Sciatic nerve (tissue), 2 donors: ENCODE data around the gene LRFN2. TPM values are rescaled to one million over a fixed set of nuclear protein-coding genes. Genes with fewer than 3 reads are reported as not detected.

ENCODE experiments used
- ATAC-seq: fragments of 200-7000 bp; cut with Tn5 transposase; one replicate; pipeline ENCODE4 v1.9.1; 2020; ENCODE audit warnings: mild to moderate bottlenecking, moderate library complexity
- DNase-seq: peaks from one replicate; pipeline ENCODE4 v3.0.0-alpha.2; 2020; ENCODE audit warnings: low spot score
- intact Hi-C: fragments of 100-400 bp; cut with DNase I; formaldehyde crosslinking; loops from one replicate; pipeline ENCODE4 v1.14.2; 2022
- total RNA-seq: library from RNA; stranded (reverse); fragmentation: NEBNext Ultra II Directional; extraction: Animal tissue kit (Norgen Biotek cat#: 25700); gene quantifications from one replicate; pipeline ENCODE4 v1.2.1, GENCODE V29; 2021
- donor health status: DM: no; HTN: no; CAD: no.
- donor health status: DM: no; HTN: no; CAD: no.

LRFN2 gene
- total RNA-seq, 1 donor from 2014 or later, result 0.13 TPM

DNA sequence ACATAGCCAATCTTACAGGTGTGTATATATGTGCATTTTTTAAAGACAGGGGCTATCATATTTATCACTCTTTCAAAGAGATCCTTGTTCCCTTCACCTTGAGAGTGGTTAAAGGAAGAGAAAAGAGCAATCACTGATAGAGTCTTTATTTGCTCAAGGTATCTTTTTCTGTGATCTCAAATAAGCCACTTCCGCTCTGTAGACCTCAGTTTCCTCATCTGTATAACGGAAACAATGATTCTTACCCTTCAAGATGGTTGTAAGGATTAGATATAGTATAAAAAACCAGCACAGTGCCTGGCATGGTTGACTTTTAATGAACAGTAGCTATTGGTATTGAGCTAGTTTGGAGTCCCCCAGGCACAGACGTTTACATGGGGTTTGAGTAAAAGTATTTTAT is 10.1 kb upstream of the LRFN2 start:
- ATAC-seq (no peak), DNase-seq (no peak)
- intact Hi-C loops, result no loop called here

GRCh38 chr6:40588480-40588879 is 1.3 kb upstream of the LRFN2 start:
- ATAC-seq, result no peak
- DNase-seq, result no peak
- intact Hi-C loops, result no loop called here

DNA sequence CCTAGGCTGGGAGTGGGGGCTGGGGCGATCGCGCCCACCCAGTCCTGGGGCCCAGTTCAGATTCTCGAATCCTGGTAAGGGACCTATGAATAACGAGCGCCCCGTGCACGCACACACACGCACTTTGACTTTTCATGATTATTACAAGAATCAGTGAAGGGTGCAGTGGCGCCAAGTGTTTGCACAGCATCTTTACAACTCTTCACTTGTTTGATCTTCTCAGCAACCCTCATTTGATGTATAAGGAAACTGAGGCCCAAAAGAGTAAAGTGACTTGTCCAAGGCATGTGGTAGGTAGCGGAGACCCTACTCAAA is 863 bp upstream of the LRFN2 start:
- no peak for ATAC-seq
- intact Hi-C loops, result no loop called here
- DNase-seq, result no peak

- no peak for DNase-seq
- ATAC-seq, result peak; percentile 52
- intact Hi-C loops, result no loop called here
Observed at GRCh38 chr6:40586369-40587201, 579 bp downstream of the LRFN2 start.

DNA sequence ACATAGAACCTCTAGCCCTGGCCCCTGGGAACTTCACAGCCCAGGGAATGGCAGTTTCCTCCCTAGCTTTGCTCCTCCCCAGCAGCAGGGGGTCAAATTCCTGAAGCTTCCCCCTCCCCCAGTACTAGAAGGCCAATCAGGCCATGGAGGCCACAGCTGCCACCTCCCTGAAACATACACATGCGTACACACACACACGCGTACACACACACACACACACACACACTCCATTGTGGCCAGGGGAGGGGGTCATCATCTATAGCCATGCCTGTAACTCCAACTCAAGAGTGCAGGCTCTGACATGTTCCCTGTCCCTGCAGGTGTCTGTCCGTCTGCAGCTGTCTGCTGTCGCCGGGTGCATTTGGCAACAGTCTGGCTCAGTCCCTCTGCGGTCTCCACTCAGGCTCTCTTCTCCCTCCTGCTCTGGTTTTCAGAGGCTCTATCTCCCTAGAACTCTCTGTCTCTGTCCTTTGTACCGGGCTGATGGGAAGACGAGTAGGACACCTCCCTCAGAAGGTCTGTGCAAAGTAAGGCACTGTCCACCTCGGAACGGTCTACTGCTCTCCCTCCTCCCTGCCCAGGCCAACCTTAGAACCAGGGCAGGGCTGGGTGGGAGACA is 1.4 kb downstream of the LRFN2 start:
- intact Hi-C loops, result no loop called here
- ATAC-seq (no peak), DNase-seq (no peak)

GRCh38 chr6:40585223-40585622 is 1.9 kb downstream of the LRFN2 start:
- intact Hi-C loops, result no loop called here
- ATAC-seq, result no peak
- no peak for DNase-seq

GRCh38 chr6:40584741-40585140 is 2.4 kb downstream of the LRFN2 start:
- ATAC-seq (no peak), DNase-seq (no peak)
- intact Hi-C loops, result no loop called here

GRCh38 chr6:40583709-40584108 is 3.5 kb downstream of the LRFN2 start:
- ATAC-seq (no peak), DNase-seq (no peak)
- intact Hi-C loops, result no loop called here

DNA sequence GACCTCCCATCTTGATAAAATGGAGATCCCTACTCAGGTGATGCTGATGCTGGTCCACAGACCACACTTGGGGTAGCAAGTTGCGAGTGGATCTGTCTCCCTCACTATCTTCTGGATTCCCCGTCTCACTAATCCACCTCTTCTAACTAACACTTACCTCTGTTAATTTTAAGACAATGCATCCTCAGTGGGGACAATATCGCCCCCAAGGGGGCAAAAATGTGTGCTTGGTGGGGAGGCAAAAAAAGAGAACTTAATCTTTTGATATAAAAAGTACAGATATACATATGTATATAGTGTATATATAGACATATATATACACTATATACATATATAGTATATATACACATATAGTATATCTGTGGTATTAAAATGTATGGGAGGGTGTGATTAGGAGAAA is 4.3 kb downstream of the LRFN2 start:
- intact Hi-C loops, result no loop called here
- ATAC-seq (no peak), DNase-seq (no peak)

- ATAC-seq, result no peak
- DNase-seq, result no peak
- intact Hi-C loops, result no loop called here
Observed at GRCh38 chr6:40579101-40579500, 8.1 kb downstream of the LRFN2 start.

DNA sequence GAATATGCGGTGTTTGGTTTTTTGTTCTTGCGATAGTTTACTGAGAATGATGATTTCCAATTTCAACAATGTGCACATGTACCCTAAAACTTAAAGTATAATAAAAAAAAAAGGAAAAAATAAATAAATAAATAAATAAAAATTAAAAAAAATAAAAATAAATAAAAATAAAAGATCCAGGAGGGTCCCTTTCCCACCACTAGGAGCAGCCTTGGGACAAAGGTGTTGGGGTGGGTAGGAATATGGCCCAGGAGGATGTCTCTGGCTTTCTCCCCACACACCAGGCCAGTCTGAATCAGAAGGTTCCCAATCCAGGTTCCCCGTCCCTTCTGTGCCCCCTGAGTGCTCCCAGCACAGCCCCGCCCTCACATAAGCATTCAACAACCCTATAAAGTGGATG is 9.5 kb downstream of the LRFN2 start:
- DNase-seq (no peak), ATAC-seq (no peak)

DNA sequence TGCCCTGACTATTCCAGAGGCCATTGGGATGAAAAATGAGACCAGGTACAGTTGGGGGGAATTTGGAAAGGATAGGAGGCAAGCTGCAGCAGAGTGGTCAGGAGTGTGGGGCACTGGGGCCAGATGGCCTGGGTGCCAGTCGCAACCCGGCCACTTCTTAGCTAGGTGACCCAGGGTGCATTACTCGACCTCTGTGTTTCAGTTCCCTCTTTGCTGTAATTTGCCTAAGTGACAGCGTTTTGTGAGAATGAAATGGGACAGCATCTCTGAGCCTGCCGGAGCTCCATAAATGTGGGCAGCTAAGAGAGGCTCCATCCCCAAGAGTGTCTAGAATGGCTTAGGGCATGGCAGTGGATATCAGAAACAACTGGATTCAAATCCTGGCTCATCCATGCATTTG is 13.9 kb downstream of the LRFN2 start:
- no peak for DNase-seq
- intact Hi-C loops, result no loop called here
- ATAC-seq, result no peak

More for the DNA sequence above, 9.5 kb downstream of the LRFN2 start:
- intact Hi-C loops, result no loop called here

- ATAC-seq (no peak), DNase-seq (no peak)
- intact Hi-C loops, result no loop called here
Observed at GRCh38 chr6:40569162-40569910, 17.8 kb downstream of the LRFN2 start.

DNA sequence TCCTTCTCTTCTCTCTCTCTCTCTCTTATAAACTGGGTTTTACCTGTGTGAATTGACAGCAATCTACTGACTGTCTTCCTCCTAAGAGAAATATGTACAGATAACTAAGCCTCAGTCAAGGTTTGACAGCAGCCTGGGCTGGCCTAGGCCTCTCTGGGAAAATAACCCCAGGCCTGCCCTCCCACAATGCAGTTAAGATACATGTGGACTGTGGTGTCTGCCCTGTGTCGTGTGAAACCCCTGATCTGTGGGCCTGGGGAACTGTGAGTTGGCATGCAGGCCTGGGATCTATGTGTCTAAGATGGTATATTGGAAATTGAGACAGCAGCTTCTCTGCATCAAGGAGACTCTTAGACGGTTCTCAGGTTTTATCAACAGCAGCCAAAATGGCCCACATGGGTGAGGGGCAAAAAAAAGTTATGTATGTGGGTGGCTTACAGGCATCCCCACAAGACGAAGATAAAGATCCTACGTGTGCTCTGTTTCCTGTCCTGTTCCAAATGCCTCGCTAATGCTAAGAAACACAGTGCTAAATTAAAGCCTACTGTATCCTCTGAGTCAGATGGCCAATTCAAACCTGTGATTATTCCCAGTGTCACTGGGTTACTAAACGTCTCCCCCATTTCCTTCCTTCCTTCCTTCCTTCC is 19.0 kb downstream of the LRFN2 start:
- DNase-seq (no peak), ATAC-seq (no peak)
- intact Hi-C loops, result no loop called here

- no peak for ATAC-seq
- intact Hi-C loops, result no loop called here
- DNase-seq, result no peak
Observed at GRCh38 chr6:40563111-40563510, 24.1 kb downstream of the LRFN2 start.

DNA sequence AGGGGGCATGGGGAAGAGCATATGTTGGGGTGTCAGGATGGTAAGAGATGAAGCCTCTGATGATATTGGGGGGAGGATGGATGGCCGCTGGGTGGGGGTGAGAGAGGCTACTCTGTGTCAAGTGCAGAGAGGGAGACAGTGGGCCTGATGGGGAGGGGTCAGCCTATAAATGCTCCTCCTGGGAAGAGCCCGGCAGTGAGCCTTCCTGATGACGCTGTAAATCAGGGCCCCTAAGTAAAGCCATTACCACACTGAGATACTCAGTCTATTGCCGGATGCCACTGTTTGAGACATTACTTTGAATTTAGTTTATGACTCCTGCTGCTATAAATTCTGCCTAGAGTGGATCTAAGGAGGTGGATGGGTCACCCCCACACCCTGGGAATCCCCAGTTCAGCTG is 28.1 kb downstream of the LRFN2 start:
- DNase-seq (no peak), ATAC-seq (no peak)
- intact Hi-C loops, result no loop called here

DNA sequence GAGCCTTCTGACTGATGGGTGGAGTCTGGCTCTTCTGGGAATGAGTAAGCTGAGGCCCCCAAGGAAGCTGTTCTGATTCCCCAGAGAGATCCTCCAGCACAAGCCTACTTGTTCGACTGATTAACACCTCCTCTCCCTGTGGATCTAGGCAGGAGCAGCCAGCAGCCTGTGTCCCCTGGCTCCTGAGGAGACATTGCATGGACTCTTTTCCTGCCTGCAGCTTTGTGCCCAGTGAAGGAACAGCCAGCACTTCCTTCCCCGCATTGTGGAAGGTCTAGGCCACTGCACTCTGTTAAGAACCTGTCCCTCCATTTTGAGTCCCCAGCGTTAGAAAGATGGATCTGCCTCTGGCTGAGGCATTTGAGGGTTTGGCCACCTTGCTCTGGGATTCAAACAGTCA is 29.1 kb downstream of the LRFN2 start:
- ATAC-seq (no peak), DNase-seq (no peak)
- intact Hi-C loops, result no loop called here

GRCh38 chr6:40556881-40557280 is 30.3 kb downstream of the LRFN2 start:
- intact Hi-C loops, result no loop called here
- ATAC-seq (no peak), DNase-seq (no peak)

DNA sequence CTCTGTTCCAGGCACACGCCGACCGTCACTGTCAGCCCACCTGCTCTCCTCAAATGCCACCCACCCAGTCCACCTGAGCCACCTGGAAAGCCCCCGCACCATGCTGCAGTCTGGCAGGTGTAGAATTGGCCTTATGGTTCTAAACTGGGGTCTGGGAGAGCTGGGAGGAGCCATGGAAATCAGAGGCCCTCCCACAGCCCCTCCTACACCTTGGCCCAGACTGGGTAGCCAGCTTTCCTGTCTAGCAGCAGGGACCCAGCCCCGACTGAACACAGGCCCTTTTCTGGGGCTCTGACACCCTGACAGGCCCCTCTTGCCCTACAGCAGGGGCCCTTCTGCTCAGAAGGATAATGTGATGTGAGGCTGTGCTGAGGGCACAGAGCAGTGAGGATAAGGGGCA is 31.1 kb downstream of the LRFN2 start:
- no peak for ATAC-seq
- intact Hi-C loops, result no loop called here
- DNase-seq, result no peak

- ATAC-seq (no peak), DNase-seq (no peak)
- intact Hi-C loops, result no loop called here
Observed at GRCh38 chr6:40555092-40555491, 32.1 kb downstream of the LRFN2 start.
